ENCODE data around the gene PYHIN1.

GRCh38 chr1:159015440-159015909 is 84.1 kb downstream of the PYHIN1 start:
- TF ChIP-seq EP300 (IDR thresholded peaks at IDR 0.05; ENCODE audit: borderline replicate concordance in 1 of 2, low read depth in 2 of 2, low read length in 2 of 2), result no peak
- no peak for TF ChIP-seq POLR2A (IDR thresholded peaks at IDR 0.05; ENCODE audit: control extremely low read depth in 1 of 2, low read depth in 2 of 2, low read length in 2 of 2)
- TF ChIP-seq EZH2 (IDR thresholded peaks at IDR 0.05; ENCODE audit: low read depth, low read length, severe bottlenecking), result no peak

Data from H1 (cell line).